Transverse colon (tissue), 4 donors: ENCODE measurements around the gene ADRA2A. TPM values are rescaled to one million over a fixed set of nuclear protein-coding genes. Genes with fewer than 3 reads are reported as not detected.

ENCODE experiments used
- DNase-seq: peaks from one replicate; pipeline ENCODE4 v3.0.0-alpha.2; 2019
- H3K27ac ChIP-seq, 4 donors: fragments of 200-600 bp; sonication (generic); 2 replicates each; pipeline ENCODE4 v1.5.1; 2016 to 2018; ENCODE audit warnings: inconsistent platforms in 4 of 4
- H3K27me3 ChIP-seq: fragments of 200-600 bp; sonication (generic); 2 replicates; pipeline ENCODE4 v1.5.1; 2017; ENCODE audit warnings: inconsistent platforms
- H3K36me3 ChIP-seq, 4 donors: fragments of 200-600 bp; sonication (generic); 2 replicates each; pipeline ENCODE4 v1.5.1; 2017 to 2019; ENCODE audit warnings: inconsistent platforms in 4 of 4
- H3K4me1 ChIP-seq, 4 donors: fragments of 200-600 bp; sonication (generic); 2 replicates each; pipeline ENCODE4 v1.5.1; 2017 to 2020; ENCODE audit warnings: inconsistent platforms in 4 of 4
- H3K4me3 ChIP-seq, 4 donors: fragments of 200-600 bp; sonication (generic); 1 replicate in 1 of 4; 2 replicates in 3 of 4; pipeline versions ENCODE4 v1.5.1 to v1.6.1; 2017 to 2019; ENCODE audit warnings: inconsistent platforms in 4 of 4
- H3K9me3 ChIP-seq, 2 donors: fragments of 200-600 bp; sonication (generic); 2 replicates each; pipeline ENCODE4 v1.5.1; 2017 to 2019; ENCODE audit warnings: inconsistent platforms in 2 of 2
- CTCF ChIP-seq, 5 experiments: fragments of 200-600 bp in 3 of 5; fragments of 450-650 bp in 2 of 5; sonication (generic) in 3 of 5; IDR thresholded peaks; 1 replicate in 2 of 5; 2 replicates in 3 of 5; pipeline ENCODE4 v1.5.1; 2016 to 2017; ENCODE audit warnings: antibody characterized with exemption in 5 of 5, inconsistent platforms in 3 of 5, mild to moderate bottlenecking in 2 of 5, moderate library complexity in 1 of 5
- EP300 ChIP-seq: sonication (generic); formaldehyde crosslinking; IDR thresholded peaks from one replicate; pipeline ENCODE4 v1.6.1; 2017; ENCODE audit warnings: antibody characterized with exemption, low read depth
- POLR2A ChIP-seq: fragments of 450-650 bp; IDR thresholded peaks from one replicate; pipeline ENCODE4 v1.6.1; 2016; ENCODE audit warnings: antibody characterized with exemption, mild to moderate bottlenecking, moderate library complexity
- POLR2AphosphoS5 ChIP-seq, 3 donors: sonication (generic); formaldehyde crosslinking; IDR thresholded peaks; one replicate each; pipeline ENCODE4 v1.6.1; 2016; ENCODE audit warnings: antibody characterized with exemption in 3 of 3
- WGBS, 2 donors: methylation state at CpG; one replicate each; pipeline ENCODE4 v1.1.5; 2018; ENCODE audit warnings: low coverage in 1 of 2; 5-methylcytosine and 5-hydroxymethylcytosine counted together
- in situ Hi-C, 4 donors: fragments of 200-750 bp; cut with MboI; loops; one replicate each; pipeline versions ENCODE4 v1.15.0 to v1.15.1; 2017; ENCODE audit warnings: low sequenced_read_pairs in 3 of 4, low pct_ligation_motif_present in 1 of 4, low pct_unique_long_range_greater_than_20kb in 1 of 4
- intact Hi-C: fragments of 100-400 bp; cut with DNase I; formaldehyde crosslinking; loops from one replicate; pipeline ENCODE4 v1.15.1; 2023; ENCODE audit warnings: low total_unique reads
- total RNA-seq, 4 donors: library from RNA; depleted of rRNA; stranded (reverse); fragments of >200 nt; gene quantifications; one replicate each; pipeline ENCODE4 v1.1.0, GENCODE V29; 2016

ADRA2A gene
- total RNA-seq, 4 donors from 2014 or later, result 11.9 to 53.5 (median 17.7) TPM

DNA sequence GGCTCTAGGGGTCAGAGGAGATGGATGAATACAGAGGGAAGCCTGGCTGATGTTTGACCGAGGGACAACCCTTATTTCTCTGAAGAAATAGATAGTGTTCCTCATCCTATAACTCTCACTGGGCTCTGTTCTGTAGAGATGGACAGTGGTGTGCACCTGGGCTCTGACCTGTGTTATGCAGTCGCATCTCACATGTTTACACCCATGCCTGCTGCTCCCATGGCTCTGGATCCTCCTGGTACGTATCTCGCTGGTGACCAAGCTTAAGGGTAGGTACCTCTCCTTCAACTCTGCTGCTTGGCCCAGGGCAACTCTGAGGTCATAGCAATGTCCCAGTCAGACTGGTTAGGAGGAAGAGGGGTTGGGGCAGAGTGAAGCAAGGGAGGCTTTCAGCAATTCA is 42.8 kb downstream of the ADRA2A start:
- Histone ChIP-seq H3K27ac (no peak overlapping the region), H3K4me3 (no peak overlapping the region), H3K4me1 (peaks cover 0 to 4% (median 0%) of the 10 kb centered on the region in 4 donors), H3K9me3 (no peaks in the 10 kb centered on the region), H3K27me3 (no peaks in the 10 kb centered on the region), H3K36me3 (no peaks in the 10 kb centered on the region)
- 93 to 95% methylated on average over 4 of the region's 4 CpGs for whole genome bisulfite sequencing, 2 donors
- DNase-seq, result no peak
- TF ChIP-seq POLR2A (no peak), POLR2AphosphoS5 (IDR thresholded peaks at IDR 0.05) (no peak), CTCF (IDR thresholded peaks at IDR 0.05) (no peak), EP300 (no peak)
- intact Hi-C loops, result no loop called here
- in situ Hi-C loops, result no loop called here

- no peak for TF ChIP-seq POLR2A
- no peak for TF ChIP-seq POLR2AphosphoS5 (IDR thresholded peaks at IDR 0.05)
- no peak for TF ChIP-seq EP300
- no peak for TF ChIP-seq CTCF (IDR thresholded peaks at IDR 0.05)
- no peaks in the 10 kb centered on the region for H3K9me3 ChIP-seq
- H3K4me1 ChIP-seq, result peaks cover 0 to 1% (median 0%) of the 10 kb centered on the region in 4 donors
- H3K27me3 ChIP-seq, result no peaks in the 10 kb centered on the region
- H3K36me3 ChIP-seq, result no peaks in the 10 kb centered on the region
- no peak for DNase-seq
- intact Hi-C loops, result no loop called here
- no peak overlapping the region for H3K4me3 ChIP-seq
- H3K27ac ChIP-seq, result no peak overlapping the region
- in situ Hi-C loops, result no loop called here
These were observed 45.3 kb downstream of the ADRA2A start for GRCh38 chr10:111122127-111122526.

- 76 to 83% methylated on average over 6 of the region's 6 CpGs for WGBS, 2 donors
- TF ChIP-seq EP300, result no peak
- TF ChIP-seq POLR2A, result no peak
- TF ChIP-seq POLR2AphosphoS5 (IDR thresholded peaks at IDR 0.05), result no peak
- TF ChIP-seq CTCF (IDR thresholded peaks at IDR 0.05), result no peak
- intact Hi-C loops, result no loop called here
These were observed 47.1 kb downstream of the ADRA2A start for GRCh38 chr10:111123883-111124282.

GRCh38 chr10:111125102-111125501 is 48.3 kb downstream of the ADRA2A start:
- TF ChIP-seq POLR2AphosphoS5 (IDR thresholded peaks at IDR 0.05) (no peak), POLR2A (no peak), EP300 (no peak)
- intact Hi-C loops (no loop called here), in situ Hi-C loops (no loop called here)
- DNase-seq, result no peak
- Histone ChIP-seq H3K36me3 (no peaks in the 10 kb centered on the region), H3K4me1 (no peaks in the 10 kb centered on the region), H3K9me3 (no peaks in the 10 kb centered on the region), H3K27me3 (no peaks in the 10 kb centered on the region), H3K4me3 (no peak overlapping the region), H3K27ac (no peak overlapping the region)
- WGBS, 2 donors, result 75 to 100% methylated on average over 1 to 2 of the region's 2 CpGs

More at GRCh38 chr10:111123883-111124282, 47.1 kb downstream of the ADRA2A start:
- no peak for DNase-seq
- Histone ChIP-seq H3K4me1 (no peaks in the 10 kb centered on the region), H3K4me3 (no peak overlapping the region), H3K27me3 (no peaks in the 10 kb centered on the region), H3K9me3 (no peaks in the 10 kb centered on the region), H3K36me3 (no peaks in the 10 kb centered on the region), H3K27ac (no peak overlapping the region)
- in situ Hi-C loops, result no loop called here

DNA sequence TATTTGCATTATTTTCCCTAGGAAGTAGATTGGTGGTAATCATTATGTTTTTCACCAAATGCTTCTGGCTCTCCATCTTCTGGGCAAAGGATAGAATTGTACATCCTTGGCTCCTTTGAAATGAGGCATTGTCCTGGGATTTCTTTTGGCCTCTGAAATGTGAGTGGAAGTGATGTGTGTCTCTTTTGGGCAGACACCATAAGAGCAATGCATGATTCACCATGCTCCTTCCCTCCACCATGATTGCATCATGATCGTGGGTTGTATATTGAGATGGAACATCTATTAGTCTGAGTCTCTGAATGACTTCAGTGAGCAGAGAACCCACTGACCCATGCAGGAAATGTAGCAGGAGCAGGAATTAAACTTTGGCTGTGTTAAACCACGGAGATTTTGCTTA is 49.2 kb downstream of the ADRA2A start:
- no peak overlapping the region for H3K4me3 ChIP-seq
- H3K36me3 ChIP-seq, result no peaks in the 10 kb centered on the region
- intact Hi-C loops (no loop called here), in situ Hi-C loops (no loop called here)
- H3K27ac ChIP-seq, result no peak overlapping the region
- WGBS, 2 donors, result 20 to 67% methylated on average over 1 to 2 of the region's 2 CpGs
- peaks cover 0 to 2% (median 0%) of the 10 kb centered on the region in 4 donors for H3K4me1 ChIP-seq
- no peak for TF ChIP-seq CTCF (IDR thresholded peaks at IDR 0.05)
- no peak for TF ChIP-seq POLR2A
- TF ChIP-seq POLR2AphosphoS5 (IDR thresholded peaks at IDR 0.05), result no peak
- no peak for TF ChIP-seq EP300
- no peaks in the 10 kb centered on the region for H3K27me3 ChIP-seq
- no peak for DNase-seq
- H3K9me3 ChIP-seq, result no peaks in the 10 kb centered on the region
